Ishikawa (cell line): ENCODE measurements around the gene PTGS1.

Source experiments
- CEBPB ChIP-seq: IDR thresholded peaks from 2 replicates; pipeline ENCODE4 v1.6.1; 2012
- CREB1 ChIP-seq: IDR thresholded peaks from 2 replicates; pipeline ENCODE4 v1.6.1; 2012; ENCODE audit warnings: low read depth
- EGR1 ChIP-seq: IDR thresholded peaks from 2 replicates; pipeline ENCODE4 v1.6.1; 2012
- EP300 ChIP-seq: IDR thresholded peaks from 2 replicates; pipeline ENCODE4 v1.6.1; 2012; ENCODE audit warnings: borderline replicate concordance
- FOXM1 ChIP-seq: IDR thresholded peaks from 2 replicates; pipeline ENCODE4 v1.6.1; 2012; ENCODE audit warnings: low read depth, borderline replicate concordance
- MAX ChIP-seq: IDR thresholded peaks from 2 replicates; pipeline ENCODE4 v1.6.1; 2012
- NFIC ChIP-seq: IDR thresholded peaks from 2 replicates; pipeline ENCODE4 v1.6.1; 2012
- RAD21 ChIP-seq: IDR thresholded peaks from 2 replicates; pipeline ENCODE4 v1.6.1; 2012; ENCODE audit warnings: low read depth
- REST ChIP-seq: IDR thresholded peaks from 2 replicates; pipeline ENCODE4 v1.6.1; 2012; ENCODE audit warnings: low read depth, mild to moderate bottlenecking
- TAF1 ChIP-seq: IDR thresholded peaks from 2 replicates; pipeline ENCODE4 v1.6.1; 2012; ENCODE audit warnings: low read depth, mild to moderate bottlenecking
- TCF12 ChIP-seq: IDR thresholded peaks from 2 replicates; pipeline ENCODE4 v1.6.1; 2012; ENCODE audit warnings: low read depth
- TEAD4 ChIP-seq: IDR thresholded peaks from 2 replicates; pipeline ENCODE4 v1.6.1; 2012
- USF1 ChIP-seq: IDR thresholded peaks from 2 replicates; pipeline ENCODE4 v1.6.1; 2012
- YY1 ChIP-seq: IDR thresholded peaks from 2 replicates; pipeline ENCODE4 v1.6.1; 2012; ENCODE audit warnings: low read depth
- ZBTB7A ChIP-seq: IDR thresholded peaks from 2 replicates; pipeline ENCODE4 v1.6.1; 2012; ENCODE audit warnings: low read depth

PTGS1 gene

GRCh38 chr9:122364783-122365150 lies 6.1 kb upstream of the PTGS1 start:
- TF ChIP-seq YY1 (no peak), CREB1 (no peak), MAX (no peak), ZBTB7A (no peak), USF1 (no peak), RAD21 (no peak), TCF12 (no peak), FOXM1 (no peak), TAF1 (no peak)

- TF ChIP-seq EP300: no peak
Measured at GRCh38 chr9:122366074-122366660, 4.7 kb upstream of the PTGS1 start.

GRCh38 chr9:122367065-122367464 lies 3.8 kb upstream of the PTGS1 start:
- TF ChIP-seq TEAD4: no peak
- no peak for TF ChIP-seq MAX
- TF ChIP-seq TAF1: no peak
- TF ChIP-seq EGR1: no peak
- no peak for TF ChIP-seq TCF12
- no peak for TF ChIP-seq CEBPB
- TF ChIP-seq REST: no peak
- no peak for TF ChIP-seq CREB1
- TF ChIP-seq RAD21: no peak

- TF ChIP-seq FOXM1 (no peak), NFIC (no peak), CEBPB (no peak), MAX (no peak), TEAD4 (no peak), ZBTB7A (no peak), CREB1 (no peak), TCF12 (no peak), YY1 (no peak), EGR1 (no peak), TAF1 (no peak), USF1 (no peak), EP300 (no peak), REST (no peak), RAD21 (no peak)
Measured at GRCh38 chr9:122367774-122368460, 2.9 kb upstream of the PTGS1 start.

GRCh38 chr9:122368642-122369041 lies 2.2 kb upstream of the PTGS1 start:
- no peak for TF ChIP-seq USF1
- TF ChIP-seq CREB1: no peak
- no peak for TF ChIP-seq RAD21
- no peak for TF ChIP-seq TAF1

GRCh38 chr9:122370303-122370702 lies 521 bp upstream of the PTGS1 start:
- TF ChIP-seq TCF12 (no peak), CEBPB (no peak), CREB1 (no peak), ZBTB7A (no peak), REST (no peak), NFIC (no peak), MAX (no peak), FOXM1 (no peak), YY1 (no peak), USF1 (no peak), EGR1 (no peak), EP300 (no peak), RAD21 (no peak)
